NCI-H510A treated with DMSO at 0.1 percent for 48 hours (cell line): ENCODE measurements around the gene TRAPPC2.
A peak's percentile ranks its signal among the peaks of the same experiment; 100 is the strongest.
"Not testable (repeated sequence)": the region's sequence is repeated elsewhere in the genome, so short reads cannot be mapped to it uniquely, and the experiment has no call there.

Experiments used
- DNase-seq: peaks from one replicate; lab custom pipeline; 2025; lab: John Stamatoyannopoulos, UW

Gene TRAPPC2

DNA sequence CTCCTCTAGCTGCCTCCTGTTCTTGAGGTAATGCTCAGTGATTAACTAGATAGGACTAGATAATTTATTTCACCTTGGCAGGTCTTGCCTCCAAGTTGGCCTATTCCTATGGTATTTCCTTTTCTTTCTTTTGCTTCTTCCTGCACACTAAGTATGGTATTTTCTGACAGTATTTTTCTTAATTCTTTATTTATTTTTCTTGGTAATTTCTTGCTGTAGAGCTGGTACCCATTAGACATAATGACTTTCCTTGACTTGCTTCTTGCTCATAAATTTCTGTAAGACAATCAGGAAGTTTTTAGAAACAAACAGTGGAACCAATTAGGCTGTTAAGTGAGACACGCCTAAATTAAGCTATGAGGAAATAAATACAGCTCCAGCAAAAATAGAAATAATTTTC lies 36.0 kb downstream of the TRAPPC2 start:
- no peak for DNase-seq

DNA sequence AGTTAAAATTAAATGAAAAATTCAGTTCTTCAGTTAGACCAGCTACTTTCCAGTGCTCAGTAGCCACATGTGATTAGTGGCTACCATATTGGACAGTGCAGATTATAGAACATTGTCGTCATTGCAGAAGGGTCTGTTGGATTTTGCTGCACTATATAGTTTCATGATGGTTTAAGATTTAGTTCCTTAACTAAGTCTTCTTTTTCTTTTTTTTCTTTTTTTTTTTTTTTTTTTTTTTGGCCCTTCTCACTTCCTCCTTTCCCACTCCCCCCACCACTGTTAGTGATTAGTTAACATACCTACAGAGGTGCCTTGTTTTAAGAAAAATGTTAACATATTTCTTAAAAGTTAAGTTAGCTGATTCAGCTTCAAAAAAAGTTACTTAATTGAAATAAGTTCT lies 36.4 kb downstream of the TRAPPC2 start:
- DNase-seq, result no peak

DNA sequence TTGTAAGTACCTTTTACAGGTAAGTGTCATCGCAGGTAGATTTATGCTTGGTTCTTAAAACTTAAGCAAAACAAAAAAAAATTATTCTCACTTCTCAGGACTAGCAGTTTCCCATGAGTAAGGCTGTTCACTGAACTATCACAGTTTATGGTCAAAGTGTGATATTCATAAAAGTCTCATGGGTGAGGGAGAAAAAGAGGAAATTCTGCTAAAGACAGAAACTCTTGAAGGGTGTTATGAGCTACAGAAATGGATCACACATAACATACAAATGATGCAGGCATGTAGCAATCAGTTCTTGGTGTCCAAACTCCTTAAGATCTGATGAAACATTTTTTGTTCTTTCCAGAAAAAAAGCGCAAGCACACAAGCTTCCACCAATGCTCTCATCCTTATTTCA lies 37.0 kb downstream of the TRAPPC2 start:
- DNase-seq, result no peak

DNA sequence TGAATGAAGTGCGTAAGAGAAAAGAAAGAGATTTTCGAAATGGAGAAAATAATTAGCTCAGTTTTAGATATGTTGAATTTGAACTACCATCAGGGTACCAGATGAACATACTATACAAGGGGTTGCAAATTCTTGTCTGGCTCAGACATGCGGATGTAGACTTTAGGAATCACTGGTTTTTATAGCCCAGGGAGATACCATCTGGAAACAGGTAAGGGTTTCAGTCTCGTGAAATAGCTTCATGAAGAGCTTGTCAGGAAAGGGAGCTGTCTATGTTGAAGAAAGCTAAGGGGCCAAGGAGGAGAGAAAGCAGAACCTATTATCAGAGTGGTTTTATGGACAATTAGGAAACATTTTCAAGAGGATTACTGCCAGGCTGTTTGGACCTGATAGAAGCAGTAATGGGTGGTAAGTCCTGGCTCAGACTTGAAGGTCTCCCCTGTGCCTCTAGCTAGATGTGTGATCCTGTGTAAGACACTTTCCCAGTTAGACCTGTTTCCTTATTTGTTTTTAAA lies 38.8 kb downstream of the TRAPPC2 start:
- no peak for DNase-seq

DNA sequence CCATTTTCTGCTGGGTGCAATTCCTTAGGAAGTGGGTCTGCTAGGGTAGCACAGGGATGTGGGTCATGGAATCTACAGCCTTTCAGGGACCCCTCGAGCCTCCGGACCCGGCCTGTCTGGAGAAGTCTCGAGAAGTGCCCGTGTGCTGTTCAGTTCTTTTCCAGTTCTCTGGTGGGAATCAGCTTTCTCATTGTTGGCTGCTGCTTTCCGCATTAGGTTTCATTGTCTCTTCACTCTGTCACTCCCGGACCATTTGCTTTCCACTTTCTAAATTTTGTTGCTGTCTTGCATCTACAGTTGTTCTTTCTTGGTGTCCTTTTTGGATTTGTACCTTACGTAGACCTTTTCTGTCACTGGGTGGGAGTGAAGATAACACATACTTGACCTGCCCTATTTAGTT lies 39.4 kb downstream of the TRAPPC2 start:
- DNase-seq, result no peak

DNA sequence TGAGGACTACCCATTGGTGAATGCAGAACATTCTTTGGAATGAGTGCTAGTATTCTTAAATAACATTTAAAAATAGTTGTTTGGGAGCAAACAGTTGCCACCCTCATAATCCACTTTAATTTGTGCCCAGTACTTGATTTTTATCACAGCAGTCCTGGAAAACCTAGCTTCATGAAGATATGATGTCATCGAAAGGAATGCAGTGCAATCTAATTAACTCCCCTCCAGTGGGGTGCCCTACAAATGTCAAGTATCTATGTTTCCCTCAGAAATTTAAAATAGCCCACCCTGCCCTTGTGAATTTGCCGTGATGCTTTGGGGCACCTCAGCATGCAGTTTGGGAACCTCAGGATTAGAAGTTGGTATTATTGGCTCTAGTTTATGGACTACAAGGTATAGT lies 40.1 kb downstream of the TRAPPC2 start:
- DNase-seq, result no peak

DNA sequence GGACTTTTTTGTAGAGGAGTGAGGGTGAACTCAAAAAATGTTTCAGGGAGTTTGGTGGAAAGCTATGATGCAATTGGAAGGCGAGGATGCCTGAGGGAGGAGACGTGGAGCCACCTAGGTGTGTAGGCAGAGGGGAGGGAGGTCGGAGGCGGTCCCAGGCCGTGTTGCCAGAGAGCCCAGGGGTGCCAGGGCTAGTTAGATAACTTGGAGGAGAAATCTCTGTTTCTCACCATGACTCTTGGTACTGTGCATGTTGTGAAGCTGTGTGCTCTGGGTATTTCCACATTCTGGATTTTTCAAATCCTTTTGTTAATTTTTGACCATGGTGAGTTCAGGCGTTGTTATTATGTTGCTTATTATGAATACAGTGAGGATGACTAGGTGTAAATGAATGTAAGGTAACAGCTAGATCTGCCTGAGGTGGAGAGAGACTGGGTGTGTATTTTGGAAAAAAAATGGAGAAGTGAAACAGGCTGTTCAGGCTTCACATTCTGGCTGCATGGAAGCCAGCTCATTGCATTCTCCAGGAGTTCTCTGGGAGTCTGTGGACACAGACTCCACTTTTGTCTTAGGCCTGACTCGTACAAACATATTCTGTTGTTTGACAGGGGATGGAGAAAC lies 41.0 kb downstream of the TRAPPC2 start:
- no peak for DNase-seq

DNA sequence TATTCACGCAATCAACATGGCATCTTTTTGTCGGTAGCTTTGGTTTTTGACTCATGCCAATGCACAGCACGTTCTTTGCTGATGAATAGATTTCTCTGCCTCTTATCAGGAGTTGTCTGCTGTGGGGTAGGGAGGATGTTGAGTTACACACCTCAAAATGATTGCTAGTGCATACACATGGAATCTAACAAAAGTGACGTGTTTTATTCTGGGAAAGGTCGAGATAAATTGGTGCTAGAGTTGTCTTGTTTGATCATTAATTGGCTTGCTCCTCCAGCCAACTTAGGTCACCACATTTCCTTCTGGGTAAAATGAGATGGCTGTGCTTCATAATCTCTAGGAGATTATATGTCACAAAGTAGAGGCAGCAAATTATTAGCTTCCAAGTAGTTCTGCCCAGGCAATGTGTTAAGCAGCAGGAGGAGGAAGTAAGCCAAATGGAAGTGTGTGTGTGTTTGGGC lies 41.6 kb downstream of the TRAPPC2 start:
- no peak for DNase-seq

DNA sequence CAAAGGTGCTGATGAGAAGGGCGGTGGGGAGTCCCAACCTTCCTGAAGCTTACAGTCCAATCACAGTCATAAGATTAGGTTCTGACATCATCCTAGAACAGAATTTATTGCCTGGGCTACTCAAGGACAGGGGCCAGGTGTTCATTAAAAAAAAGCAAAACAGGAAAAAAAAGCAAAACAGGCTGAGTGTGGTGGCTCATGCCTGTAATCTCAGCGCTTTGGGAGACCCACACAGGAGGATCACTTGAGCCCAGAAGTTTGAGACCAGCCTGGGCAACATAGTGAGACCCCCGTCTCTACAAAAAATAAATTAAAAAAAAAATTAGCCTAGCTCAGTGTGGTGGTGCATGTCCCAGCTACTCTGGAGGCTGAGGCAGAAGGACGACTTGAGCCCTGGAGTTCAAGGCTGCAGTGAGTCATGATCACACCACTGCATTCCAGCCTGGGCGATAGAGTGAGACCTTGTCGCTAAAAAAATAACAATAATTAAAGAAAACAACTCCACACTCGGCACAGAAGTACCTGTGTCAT lies 42.5 kb downstream of the TRAPPC2 start:
- DNase-seq, result no peak

DNA sequence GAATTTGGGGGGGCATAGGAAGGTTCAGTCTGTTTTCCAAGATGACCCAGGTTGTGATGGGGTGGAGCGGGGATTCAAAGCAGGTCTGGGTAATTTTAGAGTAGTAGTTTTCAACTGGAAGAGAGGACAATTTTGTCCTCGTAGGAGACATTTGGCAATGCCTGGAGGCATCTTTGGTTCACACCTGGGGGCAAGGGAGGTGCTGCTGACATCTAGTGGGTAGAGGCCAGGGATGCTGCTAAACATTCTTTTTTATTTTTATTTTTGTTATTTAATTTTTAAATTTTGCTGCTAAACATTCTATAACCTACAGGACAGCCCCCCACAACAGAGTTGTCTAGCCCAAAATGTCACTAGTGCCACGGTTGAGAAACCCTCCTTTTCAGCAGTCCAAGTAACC lies 43.6 kb downstream of the TRAPPC2 start:
- no peak for DNase-seq

DNA sequence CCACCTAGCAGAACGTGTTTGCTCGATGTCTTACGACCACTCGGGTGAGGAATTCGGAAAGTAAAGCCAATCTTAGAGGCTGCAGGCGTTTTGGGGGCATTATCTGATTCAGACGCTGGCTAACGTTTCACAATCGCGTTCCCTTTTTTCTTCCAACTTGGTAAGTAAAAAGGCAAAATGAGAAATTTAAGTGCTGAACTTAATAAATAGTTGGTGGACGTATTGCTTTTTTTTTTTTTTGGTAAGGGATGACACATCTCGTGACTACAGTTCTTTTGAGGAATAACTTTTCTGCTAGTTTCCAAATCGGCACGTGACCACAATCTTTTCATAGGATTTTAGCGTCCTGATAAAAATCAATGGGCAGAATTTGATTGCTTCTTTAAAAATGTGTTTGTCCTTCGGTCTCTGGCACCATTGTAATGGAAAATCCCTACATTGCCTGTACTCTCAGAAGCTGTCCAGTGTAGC lies 44.6 kb downstream of the TRAPPC2 start:
- no peak for DNase-seq

DNA sequence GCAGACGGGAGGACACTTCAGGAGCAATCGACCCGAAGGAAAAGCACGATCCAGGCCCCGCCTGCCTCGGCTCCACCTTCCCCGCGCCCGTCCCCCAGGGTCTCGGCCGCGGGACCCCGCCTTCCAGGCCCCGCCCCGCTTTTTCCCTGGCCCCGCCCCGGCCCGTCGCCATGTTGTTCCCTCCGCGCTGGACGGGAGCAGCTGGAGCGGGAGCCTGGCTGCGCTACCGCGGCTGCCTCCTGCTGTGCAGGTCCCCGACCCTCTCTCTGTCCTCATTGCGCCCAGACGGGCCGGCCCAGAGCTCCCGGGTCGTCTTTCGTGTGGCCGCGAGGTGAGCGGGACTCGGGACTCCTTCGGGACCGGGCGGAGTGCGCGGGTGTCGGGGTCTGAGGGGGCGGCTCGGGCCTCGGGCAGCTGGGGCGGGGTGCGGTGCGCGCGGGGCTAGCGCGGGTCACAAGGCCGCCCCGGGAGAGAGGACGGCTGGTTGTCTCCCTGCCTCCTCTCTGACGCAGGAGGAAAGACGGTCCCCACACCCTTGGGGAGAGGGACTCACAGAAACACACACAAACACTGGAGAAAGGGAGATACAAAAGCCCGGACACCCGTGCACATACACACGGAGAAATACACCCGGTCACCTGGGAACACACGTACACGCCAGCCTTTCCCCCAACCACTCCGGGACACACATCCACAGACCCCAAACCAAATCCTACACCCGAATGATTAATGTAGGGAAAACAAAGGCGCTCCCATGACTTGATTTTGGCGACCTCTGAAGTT lies 45.3 kb downstream of the TRAPPC2 start, which contains the start of gene RAB9A:
TSS of gene RAB9A (plus strand) at position 171 of the 783 bp plus-strand sequence. CDS start 19,619 bp downstream, outside the sequence.
- DNase-seq, result peak; percentile 61

DNA sequence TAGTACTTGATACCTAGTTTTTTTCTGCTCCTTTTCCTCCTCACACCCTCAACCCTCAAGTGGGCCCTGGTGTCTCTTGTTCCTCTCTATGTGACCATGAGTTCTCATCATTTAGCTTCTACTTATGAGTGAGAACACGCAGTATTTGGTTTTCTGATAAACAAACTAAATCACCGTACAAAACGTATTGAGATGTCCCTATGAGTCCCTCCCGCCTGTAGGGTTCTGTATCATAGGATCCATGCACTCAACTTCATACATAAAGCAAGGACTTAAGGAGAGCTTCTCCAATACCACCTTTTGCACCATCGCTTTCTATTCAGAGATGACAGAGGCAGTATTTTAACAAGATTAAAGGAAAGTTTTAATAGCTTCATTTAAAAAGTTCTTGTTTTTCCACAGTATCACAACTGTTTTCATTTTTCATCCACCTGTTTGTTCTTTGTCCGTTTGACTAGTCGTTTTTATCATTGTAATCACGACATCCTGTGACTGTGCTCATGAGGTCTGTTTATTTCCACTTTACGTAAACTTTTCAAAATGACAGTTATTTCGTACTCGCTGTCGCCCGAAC lies 45.9 kb downstream of the TRAPPC2 start:
- DNase-seq, result no peak

DNA sequence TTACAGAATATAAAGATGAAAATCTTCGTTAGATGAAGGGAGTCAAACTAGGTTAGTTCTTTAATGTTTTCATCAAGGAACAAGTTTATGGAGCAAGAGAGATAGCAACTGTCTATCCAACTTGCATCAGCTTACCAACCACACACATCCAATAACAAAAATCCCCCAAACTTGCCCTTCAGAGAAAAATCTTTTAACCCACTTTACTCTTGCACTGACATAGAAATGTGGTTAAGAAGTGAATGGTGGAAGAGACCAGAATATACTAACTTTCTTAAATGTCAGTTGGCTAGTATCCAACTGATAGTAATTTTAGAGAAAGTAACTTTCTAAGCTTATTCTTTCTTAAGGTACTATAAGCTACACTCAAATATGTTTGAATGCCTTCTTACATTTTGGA lies 47.2 kb downstream of the TRAPPC2 start:
- DNase-seq, result no peak

DNA sequence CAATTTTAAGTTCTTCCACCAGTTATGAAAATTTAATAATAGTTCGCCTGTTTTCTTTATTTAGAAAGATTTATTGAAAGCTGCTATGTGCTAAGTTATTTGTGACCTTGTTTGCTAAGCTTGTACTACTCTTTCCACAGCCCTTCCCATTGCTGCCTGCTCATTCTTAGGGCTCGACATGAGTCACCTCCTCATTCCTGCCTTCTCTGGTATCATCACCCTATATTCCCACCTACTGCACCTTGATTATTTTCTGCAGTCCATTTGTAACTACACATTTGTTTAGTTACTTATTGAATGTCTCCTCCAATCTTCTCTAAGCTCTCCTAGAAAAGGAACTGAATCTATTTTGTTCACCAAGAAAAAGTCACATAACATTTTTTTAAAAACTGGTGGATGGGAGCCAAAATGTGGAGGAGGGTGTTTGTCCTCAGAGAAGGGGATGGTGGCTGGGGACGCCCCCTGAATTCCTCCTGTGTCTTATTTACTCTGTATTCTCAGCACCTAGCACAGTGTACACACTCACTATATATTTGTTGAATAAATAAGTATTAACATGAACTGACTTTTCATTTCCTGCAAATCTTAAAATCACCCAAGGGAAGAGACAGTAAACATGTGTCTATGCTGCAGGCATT lies 49.2 kb downstream of the TRAPPC2 start:
- no peak for DNase-seq

DNA sequence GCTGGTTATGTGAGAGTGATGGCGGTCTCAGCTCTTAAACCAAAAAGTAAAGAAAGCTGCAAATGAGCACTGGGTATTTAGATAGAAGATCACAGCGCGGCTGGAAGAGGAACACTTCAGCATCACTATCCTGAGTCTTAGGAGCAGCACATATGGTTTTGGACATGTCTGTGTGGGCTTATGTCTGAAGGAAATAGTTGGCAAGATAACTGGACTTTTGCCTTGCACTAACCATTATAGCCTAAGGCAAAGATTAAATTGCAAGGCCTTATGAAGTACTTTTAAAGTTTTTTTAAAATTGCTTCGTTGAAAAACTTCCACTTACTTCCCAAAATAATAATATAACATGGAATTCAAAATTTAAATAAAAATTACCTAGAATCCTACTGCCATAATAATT lies 50.1 kb downstream of the TRAPPC2 start:
- no peak for DNase-seq

DNA sequence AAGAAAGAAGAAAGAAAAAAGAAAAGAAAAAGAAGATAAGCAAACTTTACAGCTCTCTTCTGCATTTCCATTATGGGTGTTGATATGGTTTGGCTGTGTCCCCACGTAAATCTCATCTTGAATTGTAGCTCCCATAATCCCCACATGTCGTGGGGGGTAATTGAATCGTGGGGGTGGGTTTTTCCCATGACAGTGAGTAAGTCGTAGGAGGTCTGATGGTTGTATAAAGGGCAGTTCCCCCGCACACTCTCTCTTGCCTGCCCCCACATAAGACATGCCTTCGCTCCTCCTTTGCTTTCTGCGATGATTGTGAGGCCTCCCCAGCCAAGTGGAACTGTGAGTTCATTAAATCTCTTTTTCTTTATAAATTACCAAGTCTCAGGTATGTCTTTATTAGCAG lies 52.8 kb downstream of the TRAPPC2 start:
- no peak for DNase-seq

DNA sequence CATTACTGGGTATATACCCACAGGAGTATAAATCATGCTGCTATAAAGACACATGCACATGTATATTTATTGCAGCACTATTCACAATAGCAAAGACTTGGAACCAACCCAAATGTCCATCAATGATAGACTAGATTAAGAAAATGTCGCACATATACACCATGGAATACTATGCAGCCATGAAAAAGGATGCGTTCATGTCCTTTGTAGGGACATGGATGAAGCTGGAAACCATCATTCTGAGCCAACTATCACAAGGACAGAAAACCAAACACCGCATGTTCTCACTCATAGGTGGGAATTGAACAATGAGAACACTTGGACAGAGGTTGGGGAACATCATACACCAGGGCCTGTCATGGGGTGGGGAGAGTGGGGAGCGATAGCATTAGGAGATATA lies 54.7 kb downstream of the TRAPPC2 start:
- DNase-seq, result not testable (repeated sequence)

DNA sequence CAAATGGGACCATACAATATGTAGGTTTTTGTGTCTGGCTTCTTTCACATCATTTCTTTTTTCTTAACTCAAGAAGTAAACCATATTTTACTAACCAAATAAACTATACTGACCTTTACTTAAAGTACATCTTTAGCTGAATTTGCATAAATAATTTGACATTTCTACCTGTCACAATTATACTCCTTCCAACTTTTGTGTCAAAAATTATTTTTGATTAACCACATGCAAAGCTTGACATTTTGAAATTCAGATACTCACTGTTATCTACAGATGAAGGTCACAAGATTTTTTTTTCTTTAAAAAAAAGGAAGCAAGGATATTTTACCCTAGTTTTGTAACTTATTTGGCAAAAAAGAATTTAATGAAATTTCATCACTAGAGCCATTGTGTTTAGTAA lies 57.5 kb downstream of the TRAPPC2 start:
- DNase-seq, result no peak

DNA sequence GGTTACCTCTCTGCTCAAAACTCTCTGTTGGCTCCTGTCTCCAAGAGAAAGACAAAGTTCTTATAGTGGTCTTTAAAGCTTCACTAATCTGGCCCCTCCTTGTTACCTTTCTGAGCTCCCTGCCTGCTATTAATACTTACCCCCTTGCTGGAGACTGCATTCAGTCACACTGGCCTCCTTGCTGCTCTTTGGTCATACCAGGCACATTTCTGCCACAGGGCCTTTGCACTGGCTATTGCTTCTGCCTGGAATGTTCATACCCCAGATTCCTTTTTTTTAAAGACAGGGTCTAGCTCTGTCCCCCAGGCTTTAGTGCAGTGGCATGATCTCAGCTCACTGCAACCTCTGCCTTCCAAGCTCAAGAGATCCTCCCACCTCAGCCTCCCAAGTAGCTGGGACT lies 61.4 kb downstream of the TRAPPC2 start:
- DNase-seq, result no peak

DNA sequence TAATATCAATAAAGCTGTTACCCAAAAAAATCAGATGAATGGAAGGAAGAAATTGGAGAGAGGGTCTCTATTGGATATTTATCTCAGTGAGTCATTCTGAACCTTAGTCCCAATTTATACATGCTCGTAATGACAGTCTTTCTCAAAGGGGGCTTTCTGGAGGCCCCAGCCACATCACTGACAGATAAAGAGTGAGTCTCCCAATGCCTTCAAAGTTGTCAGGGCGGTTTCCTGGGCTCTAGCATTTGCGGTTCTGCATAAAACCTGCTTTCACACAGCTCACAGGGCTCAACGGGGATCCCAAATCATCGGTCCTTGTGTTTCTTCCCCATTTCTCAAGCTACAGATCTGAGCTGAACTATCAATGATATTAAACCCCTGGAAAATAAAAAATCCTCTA lies 64.2 kb downstream of the TRAPPC2 start:
- DNase-seq, result no peak

DNA sequence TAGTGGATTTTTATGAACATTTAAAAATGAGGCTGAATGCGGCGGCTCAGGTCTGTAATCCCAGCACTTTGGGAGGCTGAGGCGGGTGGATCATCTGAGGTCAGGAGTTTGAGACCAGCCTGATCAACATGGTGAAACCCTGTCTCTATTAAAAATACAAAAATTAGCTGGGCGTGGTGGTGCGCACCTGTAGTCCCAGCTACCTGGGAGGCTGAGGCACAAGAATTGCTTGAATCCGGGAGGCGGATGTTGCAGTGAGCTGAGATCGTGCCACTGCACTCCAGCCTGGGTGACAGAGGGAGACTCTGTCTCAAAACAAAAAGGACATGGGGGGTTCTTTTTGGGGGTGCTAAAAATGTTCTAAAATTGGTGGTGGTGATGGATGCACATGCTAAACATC lies 64.7 kb downstream of the TRAPPC2 start:
- not testable (repeated sequence) for DNase-seq
